ENCODE measurements around the gene CDR2L.

CDR2L gene

DNA sequence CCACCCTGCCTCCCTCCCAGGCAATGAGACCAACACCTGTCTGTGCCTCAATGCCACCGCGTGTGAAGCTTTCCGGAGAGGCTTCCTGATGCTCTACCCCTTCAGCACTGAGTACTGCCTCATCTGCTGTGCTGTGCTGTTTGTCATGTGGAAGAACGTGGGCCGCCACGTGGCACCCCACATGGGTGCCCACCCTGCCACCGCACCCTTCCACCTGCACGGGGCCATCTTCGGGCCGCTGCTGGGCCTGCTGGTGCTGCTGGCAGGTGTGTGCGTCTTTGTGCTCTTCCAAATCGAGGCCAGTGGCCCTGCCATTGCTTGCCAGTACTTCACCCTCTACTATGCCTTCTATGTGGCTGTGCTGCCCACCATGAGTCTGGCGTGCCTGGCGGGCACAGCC, 40.8 kb upstream of the CDR2L start:
- DNase-seq (ENCODE audit: low spot score), result no peak
- TF ChIP-seq, protein P1, sequence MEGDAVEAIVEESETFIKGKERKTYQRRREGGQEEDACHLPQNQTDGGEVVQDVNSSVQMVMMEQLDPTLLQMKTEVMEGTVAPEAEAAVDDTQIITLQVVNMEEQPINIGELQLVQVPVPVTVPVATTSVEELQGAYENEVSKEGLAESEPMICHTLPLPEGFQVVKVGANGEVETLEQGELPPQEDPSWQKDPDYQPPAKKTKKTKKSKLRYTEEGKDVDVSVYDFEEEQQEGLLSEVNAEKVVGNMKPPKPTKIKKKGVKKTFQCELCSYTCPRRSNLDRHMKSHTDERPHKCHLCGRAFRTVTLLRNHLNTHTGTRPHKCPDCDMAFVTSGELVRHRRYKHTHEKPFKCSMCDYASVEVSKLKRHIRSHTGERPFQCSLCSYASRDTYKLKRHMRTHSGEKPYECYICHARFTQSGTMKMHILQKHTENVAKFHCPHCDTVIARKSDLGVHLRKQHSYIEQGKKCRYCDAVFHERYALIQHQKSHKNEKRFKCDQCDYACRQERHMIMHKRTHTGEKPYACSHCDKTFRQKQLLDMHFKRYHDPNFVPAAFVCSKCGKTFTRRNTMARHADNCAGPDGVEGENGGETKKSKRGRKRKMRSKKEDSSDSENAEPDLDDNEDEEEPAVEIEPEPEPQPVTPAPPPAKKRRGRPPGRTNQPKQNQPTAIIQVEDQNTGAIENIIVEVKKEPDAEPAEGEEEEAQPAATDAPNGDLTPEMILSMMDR (IDR thresholded peaks at IDR 0.05; ENCODE audit: borderline replicate concordance, control extremely low read depth, extremely low read depth, insufficient read depth, missing control alignments), result no peak
- in situ Hi-C loops (cut with MboI; ENCODE audit: low sequenced_read_pairs, unreplicated experiment), result no loop called here

DNA sequence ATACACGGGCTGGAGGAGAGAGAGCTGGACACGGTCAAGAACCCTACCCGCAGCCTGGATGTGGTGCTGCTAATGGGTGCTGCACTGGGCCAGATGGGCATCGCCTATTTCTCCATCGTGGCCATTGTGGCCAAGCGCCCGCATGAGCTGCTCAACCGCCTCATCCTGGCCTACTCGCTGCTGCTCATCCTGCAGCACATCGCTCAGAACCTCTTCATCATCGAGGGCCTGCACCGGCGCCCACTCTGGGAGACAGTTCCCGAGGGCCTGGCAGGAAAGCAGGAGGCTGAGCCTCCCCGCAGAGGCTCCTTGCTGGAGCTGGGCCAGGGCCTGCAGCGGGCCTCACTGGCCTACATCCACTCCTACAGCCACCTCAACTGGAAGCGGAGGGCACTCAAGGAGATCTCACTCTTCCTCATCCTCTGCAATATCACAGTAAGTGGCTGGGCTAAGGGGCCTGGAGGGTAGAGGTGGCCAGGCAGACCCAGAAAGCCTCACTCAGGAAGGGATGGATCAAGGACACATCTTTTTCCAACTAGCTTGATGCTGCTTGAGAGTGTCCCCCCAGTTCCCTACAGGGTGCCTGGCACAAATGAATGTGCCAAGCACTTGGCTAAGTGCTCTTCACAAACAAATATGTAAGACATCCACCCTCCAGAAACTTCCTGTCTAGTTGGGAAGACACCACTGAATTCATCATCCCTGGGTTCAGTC, 40.2 kb upstream of the CDR2L start:
- TF ChIP-seq, protein P1 (IDR thresholded peaks at IDR 0.05; ENCODE audit: borderline replicate concordance, control extremely low read depth, extremely low read depth, insufficient read depth, missing control alignments), result no peak
- no peak for DNase-seq (ENCODE audit: low spot score)
- in situ Hi-C loops (cut with MboI; ENCODE audit: low sequenced_read_pairs, unreplicated experiment), result no loop called here

DNA sequence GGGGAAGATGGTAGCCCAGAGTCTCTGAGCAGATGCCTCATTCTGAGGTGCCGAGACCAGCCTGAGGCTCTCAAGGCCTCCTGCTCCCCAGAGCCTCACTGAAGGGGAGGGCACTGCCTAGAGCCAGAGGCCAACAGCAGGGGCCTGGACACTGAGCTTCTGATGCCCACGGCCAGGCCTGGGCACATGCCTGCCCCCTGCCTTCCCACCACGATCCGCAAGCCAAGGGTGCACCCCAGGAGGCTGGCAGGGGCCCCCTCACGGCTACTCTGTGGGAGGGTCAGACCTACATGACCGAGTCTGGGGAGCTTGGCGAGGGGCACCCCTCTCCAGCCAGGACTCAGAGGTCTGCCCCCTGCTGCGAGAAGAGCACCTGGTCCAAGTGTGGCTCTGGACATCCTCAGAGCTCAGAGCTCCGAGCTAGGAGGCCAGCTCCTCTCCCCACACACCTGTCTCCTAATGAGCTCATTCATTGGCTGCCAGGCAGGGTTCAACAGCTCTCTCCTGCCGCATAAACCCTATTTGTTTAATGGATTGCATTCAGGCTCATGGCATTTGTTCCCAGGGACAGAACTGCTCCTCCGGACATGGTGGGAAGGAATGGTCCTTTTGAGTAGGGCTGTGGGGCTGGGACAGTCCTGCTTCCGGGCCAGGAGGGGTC, 37.8 kb upstream of the CDR2L start:
- no peak for DNase-seq (ENCODE audit: low spot score)
- in situ Hi-C loops (cut with MboI; ENCODE audit: low sequenced_read_pairs, unreplicated experiment), result no loop called here
- TF ChIP-seq, protein P1 (IDR thresholded peaks at IDR 0.05; ENCODE audit: borderline replicate concordance, control extremely low read depth, extremely low read depth, insufficient read depth, missing control alignments), result no peak

DNA sequence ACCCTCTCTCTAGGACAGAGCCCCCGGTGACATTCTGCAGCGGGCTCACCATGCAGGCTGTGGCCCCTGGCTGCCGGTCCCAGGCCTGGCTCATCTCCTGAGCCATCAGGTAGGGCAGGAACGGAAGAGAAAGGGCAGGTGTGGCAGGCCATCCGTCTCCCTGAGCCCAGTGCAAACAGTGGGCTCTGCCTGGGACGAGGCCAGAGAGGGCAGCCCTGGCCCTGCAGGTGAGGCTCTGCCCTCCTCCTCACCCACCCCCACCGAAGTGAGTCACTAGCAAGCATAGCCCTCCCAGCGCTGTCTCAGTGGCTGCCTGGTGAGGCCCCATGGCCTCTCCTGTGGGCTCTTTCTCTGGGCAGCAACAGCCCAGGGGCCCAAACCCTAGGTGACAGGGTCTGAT, 37.2 kb upstream of the CDR2L start:
- TF ChIP-seq, protein P1 (IDR thresholded peaks at IDR 0.05; ENCODE audit: borderline replicate concordance, control extremely low read depth, extremely low read depth, insufficient read depth, missing control alignments), result no peak
- in situ Hi-C loops (cut with MboI; ENCODE audit: low sequenced_read_pairs, unreplicated experiment), result no loop called here
- no peak for DNase-seq (ENCODE audit: low spot score)

DNA sequence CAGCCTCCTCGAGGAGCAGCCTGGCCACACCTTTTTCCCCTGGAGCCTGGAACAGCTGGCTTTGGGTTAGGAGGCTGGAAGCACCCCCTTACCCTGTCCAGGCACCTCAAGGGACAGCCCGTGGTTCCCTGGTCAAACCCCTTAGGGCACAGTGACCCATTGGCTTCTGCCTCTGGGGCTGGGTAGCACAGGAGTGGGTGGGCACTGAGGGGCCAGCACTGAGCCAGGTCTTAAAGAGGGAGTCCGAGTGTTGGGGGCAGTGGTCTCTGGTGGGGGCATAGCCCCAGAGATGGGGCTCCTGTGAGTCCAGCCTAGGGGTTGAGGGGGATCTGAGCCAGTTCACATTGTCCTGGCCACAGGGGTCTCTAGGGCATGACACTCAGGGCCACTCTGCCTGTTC, 36.4 kb upstream of the CDR2L start:
- no peak for DNase-seq (ENCODE audit: low spot score)
- TF ChIP-seq, protein P1 (IDR thresholded peaks at IDR 0.05; ENCODE audit: borderline replicate concordance, control extremely low read depth, extremely low read depth, insufficient read depth, missing control alignments), result no peak
- in situ Hi-C loops (cut with MboI; ENCODE audit: low sequenced_read_pairs, unreplicated experiment), result no loop called here

DNA sequence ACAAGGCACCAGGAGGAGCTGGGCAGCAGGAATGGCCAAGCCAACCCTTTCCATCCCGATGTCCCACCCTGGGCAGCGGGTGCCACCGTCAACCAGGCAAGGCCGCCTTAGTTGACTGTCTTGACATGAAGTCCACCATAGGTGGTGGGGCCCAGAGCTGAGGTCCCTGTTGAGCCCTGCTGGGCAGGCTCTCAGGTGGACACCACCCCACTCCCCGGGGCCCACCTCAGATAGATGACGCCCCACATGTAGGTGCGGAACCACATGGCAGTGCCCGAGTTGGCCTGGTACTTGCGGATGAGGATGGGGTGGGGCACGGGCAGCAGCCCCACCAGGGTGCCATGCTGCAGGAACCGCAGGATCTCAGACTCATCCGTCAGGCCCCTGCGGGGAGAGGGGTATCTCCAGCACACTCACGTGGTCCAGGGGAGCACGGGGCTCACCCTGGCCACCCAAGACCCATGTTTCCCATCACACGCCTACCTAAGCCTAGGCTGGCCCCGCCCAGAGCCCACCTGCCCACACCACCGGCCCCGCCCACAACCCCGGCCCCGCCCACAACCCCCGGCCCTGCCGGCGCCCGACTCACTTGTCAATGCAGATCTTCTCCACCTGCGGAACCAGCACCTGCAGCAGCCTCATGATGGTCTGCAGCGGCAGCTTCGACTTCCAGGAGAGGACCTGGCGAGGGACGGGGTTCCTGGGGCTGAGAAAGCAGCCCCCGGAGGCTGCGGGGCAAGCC, 35.6 kb upstream of the CDR2L start:
- no peak for DNase-seq (ENCODE audit: low spot score)
- TF ChIP-seq, protein P1 (IDR thresholded peaks at IDR 0.05; ENCODE audit: borderline replicate concordance, control extremely low read depth, extremely low read depth, insufficient read depth, missing control alignments), result no peak
- in situ Hi-C loops (cut with MboI; ENCODE audit: low sequenced_read_pairs, unreplicated experiment), result no loop called here
